ENCODE data around the gene CES3. TPM values are rescaled to one million over a fixed set of nuclear protein-coding genes. Genes with fewer than 3 reads are reported as not detected.

The CES3 gene
- total RNA-seq, 1 donor from 2014 or later: 1.5 TPM

DNA sequence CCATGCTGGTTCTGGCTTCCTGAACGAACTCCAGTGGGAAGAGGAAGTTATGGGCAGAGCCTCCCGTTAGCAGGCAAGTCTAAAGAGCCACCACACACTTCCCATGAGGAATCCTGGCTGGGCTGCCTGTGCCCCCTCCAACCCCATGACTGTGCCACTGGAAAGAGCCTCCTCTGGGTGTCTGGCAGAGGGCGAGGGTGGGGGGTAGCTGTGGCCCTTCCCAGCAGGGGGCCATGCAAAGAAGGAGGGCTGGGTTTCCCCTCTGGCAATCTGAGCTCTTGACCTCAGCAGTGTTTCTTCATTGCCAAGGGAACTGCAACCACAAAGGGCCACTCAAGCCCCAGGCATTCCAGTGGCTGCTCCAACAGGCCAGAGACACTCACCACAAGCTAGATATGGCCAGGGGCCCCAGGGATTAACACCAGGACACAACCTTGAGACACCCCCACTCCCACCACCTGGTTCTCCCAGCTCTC is 34.1 kb upstream of the CES3 start:
- peaks cover 5% of the 10 kb centered on the region for H3K36me3 Mint-ChIP-seq (ENCODE audit: low read depth, unreplicated experiment)
- peaks cover 26% of the 10 kb centered on the region for H3K27me3 Mint-ChIP-seq (ENCODE audit: low read depth, unreplicated experiment)
- Histone ChIP-seq H3K27ac (ENCODE audit: low read depth, low read length) (peak overlapping the region; percentile 59), H2AFZ (ENCODE audit: low read depth, low read length) (no peak overlapping the region), H3K9me3 (ENCODE audit: insufficient read depth, low read depth, low read length) (no peaks in the 10 kb centered on the region), H3K27me3 (ENCODE audit: insufficient read depth, low read length) (peaks cover 9% of the 10 kb centered on the region), H3K4me2 (ENCODE audit: low read length) (peak overlapping the region; percentile 69), H4K20me1 (ENCODE audit: insufficient read depth, low read length) (peaks cover 29% of the 10 kb centered on the region), H3K9ac (ENCODE audit: low read length) (peak overlapping the region; percentile 36), H3K79me2 (ENCODE audit: insufficient read depth, low read length) (no peaks in the 10 kb centered on the region), H3K4me3 (ENCODE audit: insufficient read depth, low read depth, low read length) (no peak overlapping the region), H3K4me1 (ENCODE audit: insufficient read depth, low read length) (peaks cover 34% of the 10 kb centered on the region), H3K36me3 (ENCODE audit: insufficient read depth, low read length) (peaks cover 2% of the 10 kb centered on the region)
- TF ChIP-seq, protein P1, sequence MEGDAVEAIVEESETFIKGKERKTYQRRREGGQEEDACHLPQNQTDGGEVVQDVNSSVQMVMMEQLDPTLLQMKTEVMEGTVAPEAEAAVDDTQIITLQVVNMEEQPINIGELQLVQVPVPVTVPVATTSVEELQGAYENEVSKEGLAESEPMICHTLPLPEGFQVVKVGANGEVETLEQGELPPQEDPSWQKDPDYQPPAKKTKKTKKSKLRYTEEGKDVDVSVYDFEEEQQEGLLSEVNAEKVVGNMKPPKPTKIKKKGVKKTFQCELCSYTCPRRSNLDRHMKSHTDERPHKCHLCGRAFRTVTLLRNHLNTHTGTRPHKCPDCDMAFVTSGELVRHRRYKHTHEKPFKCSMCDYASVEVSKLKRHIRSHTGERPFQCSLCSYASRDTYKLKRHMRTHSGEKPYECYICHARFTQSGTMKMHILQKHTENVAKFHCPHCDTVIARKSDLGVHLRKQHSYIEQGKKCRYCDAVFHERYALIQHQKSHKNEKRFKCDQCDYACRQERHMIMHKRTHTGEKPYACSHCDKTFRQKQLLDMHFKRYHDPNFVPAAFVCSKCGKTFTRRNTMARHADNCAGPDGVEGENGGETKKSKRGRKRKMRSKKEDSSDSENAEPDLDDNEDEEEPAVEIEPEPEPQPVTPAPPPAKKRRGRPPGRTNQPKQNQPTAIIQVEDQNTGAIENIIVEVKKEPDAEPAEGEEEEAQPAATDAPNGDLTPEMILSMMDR (IDR thresholded peaks at IDR 0.05; ENCODE audit: insufficient read depth, low read depth, low read length): no peak
- no peak for TF ChIP-seq EZH2 (IDR thresholded peaks at IDR 0.05; ENCODE audit: insufficient read depth, low read length)
- peaks cover 29% of the 10 kb centered on the region for H3K4me1 Mint-ChIP-seq (ENCODE audit: low read depth, unreplicated experiment)
- H3K4me3 Mint-ChIP-seq (ENCODE audit: unreplicated experiment): no peak overlapping the region
- DNase-seq (ENCODE audit: low read depth) (peak; percentile 89), FAIRE-seq (peak; percentile 54)
- peak overlapping the region; percentile 93 for H3K27ac Mint-ChIP-seq (ENCODE audit: unreplicated experiment)
- H3K9me3 Mint-ChIP-seq (ENCODE audit: unreplicated experiment): no peaks in the 10 kb centered on the region

DNA sequence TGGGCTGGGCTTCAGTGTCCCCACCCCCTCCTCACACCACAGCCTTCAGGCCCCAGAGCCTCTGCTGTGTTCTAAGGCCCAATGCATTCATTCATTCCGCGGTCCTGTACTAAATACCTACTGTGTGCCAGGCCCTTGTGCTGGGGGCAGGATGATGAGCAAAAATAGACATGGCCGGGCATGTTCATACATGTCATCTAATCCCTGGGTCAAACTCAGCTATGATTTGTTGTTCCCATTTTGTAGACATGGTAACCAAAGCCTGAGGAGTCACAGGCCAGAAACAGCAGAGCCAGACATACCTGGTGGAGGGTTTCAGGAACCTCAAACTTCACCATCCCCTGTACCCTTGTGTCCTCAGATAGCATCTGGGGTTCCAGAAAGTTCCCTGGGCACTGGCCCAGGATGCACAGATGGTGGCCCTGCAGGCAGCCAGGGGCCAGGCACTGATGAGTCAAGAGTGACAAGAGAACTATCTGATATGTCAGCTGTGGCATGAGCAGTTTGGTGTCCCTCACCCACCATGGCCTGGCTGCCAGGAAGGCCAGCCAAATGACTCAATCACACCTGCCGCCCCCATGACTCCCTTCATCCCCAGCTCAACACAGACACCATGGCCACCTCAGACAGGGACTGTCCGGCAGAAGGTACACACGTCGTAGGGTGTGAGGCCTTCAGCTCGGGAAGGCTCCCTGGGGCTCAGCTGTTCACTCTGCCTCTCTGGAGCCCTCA is 33.0 kb upstream of the CES3 start:
- Histone ChIP-seq H2AFZ (ENCODE audit: low read depth, low read length) (no peak overlapping the region), H3K4me3 (ENCODE audit: insufficient read depth, low read depth, low read length) (no peak overlapping the region), H3K4me2 (ENCODE audit: low read length) (peak overlapping the region; percentile 69), H3K27me3 (ENCODE audit: insufficient read depth, low read length) (peaks cover 7% of the 10 kb centered on the region), H3K79me2 (ENCODE audit: insufficient read depth, low read length) (peaks cover 9% of the 10 kb centered on the region), H3K27ac (ENCODE audit: low read depth, low read length) (peak overlapping the region; percentile 59), H3K4me1 (ENCODE audit: insufficient read depth, low read length) (peaks cover 31% of the 10 kb centered on the region), H3K9me3 (ENCODE audit: insufficient read depth, low read depth, low read length) (no peaks in the 10 kb centered on the region), H3K9ac (ENCODE audit: low read length) (peak overlapping the region; percentile 36), H3K36me3 (ENCODE audit: insufficient read depth, low read length) (peaks cover 3% of the 10 kb centered on the region), H4K20me1 (ENCODE audit: insufficient read depth, low read length) (peaks cover 35% of the 10 kb centered on the region)
- DNase-seq (ENCODE audit: low read depth): no peak
- TF ChIP-seq, protein P1 (IDR thresholded peaks at IDR 0.05; ENCODE audit: insufficient read depth, low read depth, low read length): no peak
- no peak for TF ChIP-seq EZH2 (IDR thresholded peaks at IDR 0.05; ENCODE audit: insufficient read depth, low read length)
- no peak for FAIRE-seq
- peaks cover 9% of the 10 kb centered on the region for H3K36me3 Mint-ChIP-seq (ENCODE audit: low read depth, unreplicated experiment)
- peak overlapping the region; percentile 93 for H3K27ac Mint-ChIP-seq (ENCODE audit: unreplicated experiment)
- H3K4me3 Mint-ChIP-seq (ENCODE audit: unreplicated experiment): peak overlapping the region; percentile 61
- peaks cover 29% of the 10 kb centered on the region for H3K4me1 Mint-ChIP-seq (ENCODE audit: low read depth, unreplicated experiment)
- peaks cover 19% of the 10 kb centered on the region for H3K27me3 Mint-ChIP-seq (ENCODE audit: low read depth, unreplicated experiment)
- no peaks in the 10 kb centered on the region for H3K9me3 Mint-ChIP-seq (ENCODE audit: unreplicated experiment)
